ENCODE measurements around the gene WNT1. TPM values are rescaled to one million over a fixed set of nuclear protein-coding genes. Genes with fewer than 3 reads are reported as not detected.

The WNT1 gene
- not detected for total RNA-seq

GRCh38 chr12:48978291-48978740, at the start of gene WNT1:
WNT1 (plus strand) TSS chr12:48978322; CDS start chr12:48978651, 329 bp downstream.

GRCh38 chr12:48957141-48958048, 20.7 kb upstream of the WNT1 start, which contains the start of gene ARF3:
ARF3 (minus strand) TSS chr12:48957487; CDS start chr12:48941095, 16,392 bp downstream.

GRCh38 chr12:48999371-49000131, 21.4 kb downstream of the WNT1 start, which contains the start of gene DDN:
DDN (minus strand) TSS chr12:48999375; CDS start chr12:48999287, 88 bp downstream.

GRCh38 chr12:49018261-49019119, 40.4 kb downstream of the WNT1 start, which contains the start of gene PRKAG1:
PRKAG1 (minus strand) TSS chr12:49018776; CDS start chr12:49018740, 36 bp downstream.

Small RNA genes within 50 kb of the gene (small RNA-seq; reads per million reads assigned to genes)
- gene RNU6-940P = 0 reads per million in 2 donors

Other genes with a start within 250 kb of the WNT1 start
- gene ADCY6, start 189.2 kb upstream of the WNT1 start, total RNA-seq = 10 to 100 TPM; 24.6 to 28.2 TPM
- 10 to 100 TPM in 1 of 2 donors, 1 to 10 TPM in 1; 5.5 to 11.0 TPM for gene CACNB3, start 159.8 kb upstream of the WNT1 start, total RNA-seq
- gene DDX23, start 126.2 kb upstream of the WNT1 start, total RNA-seq = 10 to 100 TPM; 57.5 to 85.6 TPM
- gene RND1, start 112.5 kb upstream of the WNT1 start, total RNA-seq = under 1 TPM in 1 of 2 donors, not detected in 1; 0.33 TPM
- 10 to 100 TPM in 1 of 2 donors, 1 to 10 TPM in 1; 5.5 to 16.3 TPM for gene FKBP11, start 52.8 kb upstream of the WNT1 start, total RNA-seq
- 10 to 100 TPM; 65.7 to 70.3 TPM for gene ARF3, start 20.8 kb upstream of the WNT1 start, total RNA-seq
- gene WNT10B, start 6.6 kb upstream of the WNT1 start, total RNA-seq = not detected
- under 1 TPM; under 0.01 TPM for gene DDN, start 21.1 kb downstream of the WNT1 start, total RNA-seq
- 10 to 100 TPM; 65.7 to 72.6 TPM for gene PRKAG1, start 40.5 kb downstream of the WNT1 start, total RNA-seq
- gene KMT2D, start 82.5 kb downstream of the WNT1 start, total RNA-seq = 10 to 100 TPM; 25.8 to 38.6 TPM
- gene RHEBL1, start 91.7 kb downstream of the WNT1 start, total RNA-seq = 1 to 10 TPM; 1.4 to 6.3 TPM
- under 1 TPM; under 0.01 to 0.33 TPM for gene DHH, start 116.5 kb downstream of the WNT1 start, total RNA-seq
- 10 to 100 TPM; 32.3 to 42.3 TPM for gene LMBR1L, start 132.5 kb downstream of the WNT1 start, total RNA-seq
- 1,000 to 10,000 TPM; 1,307 to 3,075 TPM for gene TUBA1B, start 153.1 kb downstream of the WNT1 start, total RNA-seq
- gene TUBA1A, start 210.8 kb downstream of the WNT1 start, total RNA-seq = 100 to 1,000 TPM; 525 to 648 TPM

All from melanocyte of skin (primary cell).